Measurements from ENCODE around the gene TCEANC2.

DNA sequence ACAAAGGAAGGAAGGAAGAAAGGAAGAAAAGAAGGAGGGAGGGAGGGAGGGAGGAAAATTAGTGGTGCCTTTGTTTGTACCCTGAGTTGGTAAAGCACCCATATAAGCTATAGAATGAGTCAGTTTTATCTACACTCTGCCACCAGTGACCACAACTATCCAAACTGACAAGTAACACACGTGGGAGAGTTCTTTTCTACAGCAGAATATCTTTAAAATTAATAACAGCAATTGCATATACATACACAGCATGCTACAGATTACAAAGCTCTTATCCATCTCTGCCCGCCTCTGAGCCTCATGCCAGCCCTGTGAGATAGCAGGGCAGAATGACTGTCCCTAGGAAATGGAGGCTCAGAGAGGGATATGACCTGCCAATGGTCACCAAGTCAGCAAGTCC, 79.1 kb downstream of the TCEANC2 start:
- TF ChIP-seq, protein P1, sequence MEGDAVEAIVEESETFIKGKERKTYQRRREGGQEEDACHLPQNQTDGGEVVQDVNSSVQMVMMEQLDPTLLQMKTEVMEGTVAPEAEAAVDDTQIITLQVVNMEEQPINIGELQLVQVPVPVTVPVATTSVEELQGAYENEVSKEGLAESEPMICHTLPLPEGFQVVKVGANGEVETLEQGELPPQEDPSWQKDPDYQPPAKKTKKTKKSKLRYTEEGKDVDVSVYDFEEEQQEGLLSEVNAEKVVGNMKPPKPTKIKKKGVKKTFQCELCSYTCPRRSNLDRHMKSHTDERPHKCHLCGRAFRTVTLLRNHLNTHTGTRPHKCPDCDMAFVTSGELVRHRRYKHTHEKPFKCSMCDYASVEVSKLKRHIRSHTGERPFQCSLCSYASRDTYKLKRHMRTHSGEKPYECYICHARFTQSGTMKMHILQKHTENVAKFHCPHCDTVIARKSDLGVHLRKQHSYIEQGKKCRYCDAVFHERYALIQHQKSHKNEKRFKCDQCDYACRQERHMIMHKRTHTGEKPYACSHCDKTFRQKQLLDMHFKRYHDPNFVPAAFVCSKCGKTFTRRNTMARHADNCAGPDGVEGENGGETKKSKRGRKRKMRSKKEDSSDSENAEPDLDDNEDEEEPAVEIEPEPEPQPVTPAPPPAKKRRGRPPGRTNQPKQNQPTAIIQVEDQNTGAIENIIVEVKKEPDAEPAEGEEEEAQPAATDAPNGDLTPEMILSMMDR (IDR thresholded peaks at IDR 0.05; ENCODE audit: low read depth, low read length, missing input control) = no peak
- TF ChIP-seq RAD21 (IDR thresholded peaks at IDR 0.05) = no peak
- TF ChIP-seq HNF4G (IDR thresholded peaks at IDR 0.05) = no peak
- TF ChIP-seq TAF1 (conservative IDR thresholded peaks at IDR 0.05) = no peak
- TF ChIP-seq, protein P2, sequence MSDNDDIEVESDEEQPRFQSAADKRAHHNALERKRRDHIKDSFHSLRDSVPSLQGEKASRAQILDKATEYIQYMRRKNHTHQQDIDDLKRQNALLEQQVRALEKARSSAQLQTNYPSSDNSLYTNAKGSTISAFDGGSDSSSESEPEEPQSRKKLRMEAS (IDR thresholded peaks at IDR 0.05) = no peak
- TF ChIP-seq GABPA (IDR thresholded peaks at IDR 0.05 in 1 of 2, conservative IDR thresholded peaks at IDR 0.05 in 1 of 2) = no peak
- TF ChIP-seq, protein P3, sequence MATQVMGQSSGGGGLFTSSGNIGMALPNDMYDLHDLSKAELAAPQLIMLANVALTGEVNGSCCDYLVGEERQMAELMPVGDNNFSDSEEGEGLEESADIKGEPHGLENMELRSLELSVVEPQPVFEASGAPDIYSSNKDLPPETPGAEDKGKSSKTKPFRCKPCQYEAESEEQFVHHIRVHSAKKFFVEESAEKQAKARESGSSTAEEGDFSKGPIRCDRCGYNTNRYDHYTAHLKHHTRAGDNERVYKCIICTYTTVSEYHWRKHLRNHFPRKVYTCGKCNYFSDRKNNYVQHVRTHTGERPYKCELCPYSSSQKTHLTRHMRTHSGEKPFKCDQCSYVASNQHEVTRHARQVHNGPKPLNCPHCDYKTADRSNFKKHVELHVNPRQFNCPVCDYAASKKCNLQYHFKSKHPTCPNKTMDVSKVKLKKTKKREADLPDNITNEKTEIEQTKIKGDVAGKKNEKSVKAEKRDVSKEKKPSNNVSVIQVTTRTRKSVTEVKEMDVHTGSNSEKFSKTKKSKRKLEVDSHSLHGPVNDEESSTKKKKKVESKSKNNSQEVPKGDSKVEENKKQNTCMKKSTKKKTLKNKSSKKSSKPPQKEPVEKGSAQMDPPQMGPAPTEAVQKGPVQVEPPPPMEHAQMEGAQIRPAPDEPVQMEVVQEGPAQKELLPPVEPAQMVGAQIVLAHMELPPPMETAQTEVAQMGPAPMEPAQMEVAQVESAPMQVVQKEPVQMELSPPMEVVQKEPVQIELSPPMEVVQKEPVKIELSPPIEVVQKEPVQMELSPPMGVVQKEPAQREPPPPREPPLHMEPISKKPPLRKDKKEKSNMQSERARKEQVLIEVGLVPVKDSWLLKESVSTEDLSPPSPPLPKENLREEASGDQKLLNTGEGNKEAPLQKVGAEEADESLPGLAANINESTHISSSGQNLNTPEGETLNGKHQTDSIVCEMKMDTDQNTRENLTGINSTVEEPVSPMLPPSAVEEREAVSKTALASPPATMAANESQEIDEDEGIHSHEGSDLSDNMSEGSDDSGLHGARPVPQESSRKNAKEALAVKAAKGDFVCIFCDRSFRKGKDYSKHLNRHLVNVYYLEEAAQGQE (IDR thresholded peaks at IDR 0.05) = no peak
